Activated CD4-positive, alpha-beta T cell treated with anti-CD3 and anti-CD28 coated beads, Interleukin-10, Interleukin-2, amounts not matched to agents 100 ng/mL and 50 ng/mL, durations not matched to agents 16 hours and 8 hours (primary cell): Measurements from ENCODE around the gene SCYL3.
"Not testable (repeated sequence)": the region's sequence is repeated elsewhere in the genome, so short reads cannot be mapped to it uniquely, and the experiment has no call there.

Source experiments
- DNase-seq: peaks from one replicate; pipeline ENCODE4 v3.0.0-alpha.2; 2020

Gene SCYL3

GRCh38 chr1:169811418-169812035 lies 82.2 kb downstream of the SCYL3 start:
- DNase-seq = not testable (repeated sequence)

DNA sequence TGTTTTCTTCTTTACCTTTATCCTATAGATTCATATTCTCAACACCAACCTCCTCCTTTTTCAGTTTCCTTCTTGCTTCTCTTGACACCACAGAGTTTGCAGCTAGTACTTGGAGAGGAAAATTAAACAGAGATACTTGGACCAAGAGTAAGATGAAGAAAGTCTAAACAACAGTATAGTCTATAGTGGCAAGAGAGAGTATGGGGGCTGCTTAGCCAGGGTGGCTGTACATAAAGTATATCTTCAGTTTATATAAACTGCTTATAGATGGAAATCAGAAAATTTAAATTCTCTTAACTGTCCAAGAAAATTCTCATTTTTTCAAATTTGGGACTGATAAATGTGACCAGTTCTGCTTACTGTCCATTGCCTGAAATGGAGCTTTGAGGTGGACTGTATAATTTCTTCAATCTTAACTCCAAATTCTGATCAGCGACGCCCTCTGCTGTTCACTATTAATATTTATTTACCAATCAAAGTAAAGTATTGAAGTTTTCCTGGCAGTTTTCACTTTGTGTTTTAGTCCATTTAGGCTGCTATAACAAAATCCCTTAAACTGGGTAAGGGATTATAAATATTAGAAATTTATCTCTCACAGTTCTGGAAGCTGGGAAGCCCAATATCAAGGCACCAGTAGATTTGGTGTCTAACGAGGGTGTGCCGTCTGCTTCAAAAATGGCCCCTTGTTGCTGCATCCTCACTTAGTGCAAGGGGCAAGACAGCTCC lies 84.2 kb downstream of the SCYL3 start:
- peak; percentile 34 for DNase-seq

DNA sequence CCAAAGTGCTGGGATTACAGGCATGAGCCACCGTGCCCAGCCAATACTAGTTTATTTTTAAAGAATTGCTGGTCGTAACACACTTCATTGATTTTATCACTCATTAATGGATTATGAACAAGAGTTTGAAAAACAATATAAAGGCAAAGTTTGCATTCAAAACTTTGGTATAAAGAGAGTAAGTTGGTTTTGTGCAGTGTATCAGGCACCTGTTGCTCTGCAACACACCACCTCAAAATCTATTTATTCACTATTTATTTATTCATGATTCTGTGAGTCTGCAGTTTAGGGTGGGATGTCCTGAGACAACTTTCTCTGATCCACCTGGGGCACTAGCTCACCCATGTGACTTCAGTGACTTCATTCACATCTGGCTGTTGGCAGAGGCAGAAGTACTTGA lies 88.8 kb downstream of the SCYL3 start:
- no peak for DNase-seq

DNA sequence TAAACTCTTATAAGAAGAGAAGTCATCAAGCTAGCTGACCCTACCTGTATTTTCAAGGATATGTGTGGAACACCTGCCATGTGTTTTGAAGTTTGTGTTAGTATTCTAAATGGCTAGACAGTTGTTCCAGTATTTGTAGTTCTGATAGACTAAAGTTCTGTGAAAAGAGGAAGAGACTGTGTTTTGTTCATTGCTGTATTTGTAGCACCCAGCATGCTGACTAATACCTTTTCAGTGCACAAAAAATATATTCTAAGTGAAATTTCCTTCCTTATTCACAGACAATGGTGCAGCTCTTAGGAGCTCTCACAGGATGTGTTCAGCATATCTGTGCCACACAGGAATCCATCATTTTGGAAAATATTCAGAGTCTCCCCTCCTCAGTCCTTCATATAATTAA lies 90.8 kb downstream of the SCYL3 start:
- DNase-seq = no peak
